Smooth muscle cell of trachea (primary cell): ENCODE data around the gene ASIC5. TPM values are rescaled to one million over a fixed set of nuclear protein-coding genes. Genes with fewer than 3 reads are reported as not detected.

Experiments used
- total RNA-seq: library from RNA; depleted of rRNA; stranded (reverse); fragments of >200 nt; gene quantifications from 2 replicates; pipeline ENCODE4 v1.2.1, GENCODE V29; 2014

Gene ASIC5, protein sequence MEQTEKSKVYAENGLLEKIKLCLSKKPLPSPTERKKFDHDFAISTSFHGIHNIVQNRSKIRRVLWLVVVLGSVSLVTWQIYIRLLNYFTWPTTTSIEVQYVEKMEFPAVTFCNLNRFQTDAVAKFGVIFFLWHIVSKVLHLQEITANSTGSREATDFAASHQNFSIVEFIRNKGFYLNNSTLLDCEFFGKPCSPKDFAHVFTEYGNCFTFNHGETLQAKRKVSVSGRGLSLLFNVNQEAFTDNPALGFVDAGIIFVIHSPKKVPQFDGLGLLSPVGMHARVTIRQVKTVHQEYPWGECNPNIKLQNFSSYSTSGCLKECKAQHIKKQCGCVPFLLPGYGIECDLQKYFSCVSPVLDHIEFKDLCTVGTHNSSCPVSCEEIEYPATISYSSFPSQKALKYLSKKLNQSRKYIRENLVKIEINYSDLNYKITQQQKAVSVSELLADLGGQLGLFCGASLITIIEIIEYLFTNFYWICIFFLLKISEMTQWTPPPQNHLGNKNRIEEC
- not detected in 2 replicates for total RNA-seq

DNA sequence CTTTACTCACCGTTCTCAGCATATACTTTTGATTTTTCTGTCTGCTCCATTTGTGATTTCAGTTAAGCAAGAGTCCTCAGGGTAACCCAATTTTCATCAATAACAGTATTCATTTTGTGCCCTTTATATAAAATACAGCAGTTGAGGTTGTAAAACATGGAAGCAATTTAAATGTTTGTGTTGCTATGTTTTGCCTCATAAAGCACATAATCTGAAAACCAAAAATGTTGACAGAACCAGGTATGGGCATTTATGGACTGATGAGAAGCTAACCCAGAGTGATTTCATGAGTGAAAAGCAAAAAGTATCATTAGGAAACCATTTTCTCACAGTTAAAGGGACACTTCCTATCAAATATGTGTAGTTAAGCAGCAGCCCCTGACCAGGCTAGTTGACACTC lies at the start of gene ASIC5:
Gene ASIC5, minus strand, starts transcription at position 101 of the 400 bp plus-strand sequence. Its CDS starts 51 bp downstream, at position 50.

GRCh38 chr4:155903453-155903852 lies 37.4 kb upstream of the ASIC5 start, which contains the start of gene TDO2:
TDO2 (plus strand) TSS chr4:155903696; CDS start chr4:155903759, 63 bp downstream.

Other genes starting within 250 kb of the ASIC5 start
- 4.0 and 4.2 TPM in 2 replicates for gene GUCY1A1, start 199.4 kb downstream of the ASIC5 start, total RNA-seq
- gene GUCY1B1, start 107.3 kb downstream of the ASIC5 start, total RNA-seq, result 46.6 and 54.5 TPM in 2 replicates
- gene TDO2, start 37.4 kb upstream of the ASIC5 start, total RNA-seq, result 5.8 and 13.4 TPM in 2 replicates
- gene CTSO, start 87.6 kb upstream of the ASIC5 start, total RNA-seq, result 26.8 and 31.0 TPM in 2 replicates